H1 (cell line): ENCODE data around the gene JAKMIP2. TPM values are rescaled to one million over a fixed set of nuclear protein-coding genes. Genes with fewer than 3 reads are reported as not detected.

Experiments used
- CTCF ChIA-PET: fragments of 300-600 bp; sonication (Branson Sonifier 250); formaldehyde crosslinking; loops from one replicate; lab custom pipeline; 2021; ENCODE audit not compliant: partially characterized antibody; lab: Charles Lee
- POLR2A ChIA-PET: fragments of 300-600 bp; sonication (Branson Sonifier 250); formaldehyde crosslinking; loops from one replicate; lab custom pipeline; 2021; ENCODE audit warnings: inconsistent platforms; ENCODE audit not compliant: partially characterized antibody; lab: Charles Lee
- DNase-seq, 2 experiments: peaks; one replicate each; pipeline versions ENCODE4 v3.0.0 to v3.0.0-alpha.2; 2010 to 2022; ENCODE audit warnings: low spot score in 2 of 2, low read depth in 1 of 2, mixed read lengths in 1 of 2
- FAIRE-seq: peaks from 2 replicates; lab custom pipeline; 2011; peaks lifted over from hg19 to GRCh38; lab: Jason Lieb, UNC
- H2AFZ ChIP-seq: 2 replicates; pipeline ENCODE4 v1.8.1; 2012; ENCODE audit warnings: low read length, inconsistent platforms
- H2AK5ac ChIP-seq: 2 replicates; pipeline ENCODE4 v1.6.1; 2013; ENCODE audit warnings: low read depth, low read length
- H2BK120ac ChIP-seq: replicated peaks from 2 replicates; pipeline ENCODE3; 2013; ENCODE audit warnings: low read depth, low read length, inconsistent platforms
- H2BK12ac ChIP-seq: 2 replicates; pipeline ENCODE4 v1.6.1; 2013; ENCODE audit warnings: low read depth, low read length
- H2BK15ac ChIP-seq: 2 replicates; pipeline ENCODE4 v1.6.1; 2013; ENCODE audit warnings: low read length
- H2BK20ac ChIP-seq: 2 replicates; pipeline ENCODE4 v1.6.1; 2013; ENCODE audit warnings: low read length
- H2BK5ac ChIP-seq: 2 replicates; pipeline ENCODE4 v1.6.1; 2013; ENCODE audit warnings: low read depth, low read length
- H3K14ac ChIP-seq: 2 replicates; pipeline ENCODE4 v1.6.1; 2013; ENCODE audit warnings: inconsistent platforms; ENCODE audit not compliant: insufficient read length
- H3K18ac ChIP-seq: 2 replicates; pipeline ENCODE4 v1.6.1; 2013; ENCODE audit warnings: low read length; ENCODE audit errors: extremely low read depth
- H3K23ac ChIP-seq: 2 replicates; pipeline ENCODE4 v1.6.1; 2013; ENCODE audit warnings: inconsistent platforms; ENCODE audit not compliant: insufficient read length
- H3K23me2 ChIP-seq: 2 replicates; pipeline ENCODE4 v1.6.1; 2013; ENCODE audit warnings: low read depth, low read length
- H3K27ac ChIP-seq: 2 replicates; pipeline ENCODE4 v1.6.1; 2011; ENCODE audit warnings: low read depth, low read length, inconsistent platforms
- H3K27me3 ChIP-seq, 4 experiments: replicated peaks in 1 of 4; 1 replicate in 1 of 4; 2 replicates in 3 of 4; pipeline versions ENCODE4 v1.6.1 to v1.8.1; 2011 to 2013; ENCODE audit warnings: low read length in 3 of 4, mild to moderate bottlenecking in 3 of 4, inconsistent platforms in 2 of 4, mixed read lengths in 2 of 4, moderate library complexity in 1 of 4; ENCODE audit not compliant: control insufficient read depth in 3 of 4, insufficient read depth in 3 of 4; ENCODE audit errors: extremely low read depth in 1 of 4
- H3K36me3 ChIP-seq, 4 experiments: 2 replicates each; pipeline versions ENCODE4 v1.6.1 to v1.8.1; 2011 to 2013; ENCODE audit warnings: mild to moderate bottlenecking in 4 of 4, low read length in 3 of 4, moderate library complexity in 2 of 4, control low read depth in 1 of 4, inconsistent platforms in 1 of 4; ENCODE audit not compliant: insufficient read depth in 4 of 4, control insufficient read depth in 2 of 4
- H3K4ac ChIP-seq: replicated peaks from 2 replicates; pipeline ENCODE3; 2013; ENCODE audit warnings: low read length, low read depth, mixed read lengths, inconsistent platforms; ENCODE audit not compliant: insufficient read length
- H3K4me1 ChIP-seq, 4 experiments: replicated peaks in 1 of 4; 1 replicate in 1 of 4; 2 replicates in 3 of 4; pipeline versions ENCODE4 v1.6.1 to v1.8.1; 2011 to 2013; ENCODE audit warnings: low read length in 3 of 4, inconsistent platforms in 2 of 4, mixed read lengths in 1 of 4; ENCODE audit not compliant: insufficient read depth in 4 of 4, control insufficient read depth in 3 of 4
- H3K4me2 ChIP-seq, 2 experiments: 2 replicates each; pipeline versions ENCODE4 v1.6.1 to v1.8.1; 2011 to 2013; ENCODE audit warnings: low read depth in 2 of 2, low read length in 2 of 2, control low read depth in 1 of 2, inconsistent platforms in 1 of 2, mild to moderate bottlenecking in 1 of 2; ENCODE audit not compliant: insufficient read depth in 1 of 2
- H3K4me3 ChIP-seq, 4 experiments: fragments of 200-600, 300-600 bp in 1 of 4; sonication (generic), shearing (Covaris generic), sonication (Bioruptor Twin) in 1 of 4; 2 replicates each; pipeline versions ENCODE4 v1.5.1 to v1.8.1; 2011 to 2016; ENCODE audit warnings: low read length in 4 of 4, low read depth in 3 of 4, control low read depth in 2 of 4, inconsistent platforms in 2 of 4, mild to moderate bottlenecking in 2 of 4, mixed read lengths in 1 of 4, moderate library complexity in 1 of 4; ENCODE audit not compliant: insufficient read depth in 2 of 4; ENCODE audit errors: extremely low read depth in 1 of 4
- H3K56ac ChIP-seq: replicated peaks from 2 replicates; pipeline ENCODE3; 2013; ENCODE audit warnings: low read depth, mild to moderate bottlenecking, mixed read lengths, low read length, inconsistent platforms; ENCODE audit not compliant: insufficient read length
- H3K79me1 ChIP-seq: 2 replicates; pipeline ENCODE4 v1.6.1; 2013; ENCODE audit warnings: low read depth, low read length, control low read depth
- H3K79me2 ChIP-seq, 2 experiments: 2 replicates each; pipeline versions ENCODE4 v1.6.1 to v1.8.1; 2012 to 2013; ENCODE audit warnings: low read length in 2 of 2, mild to moderate bottlenecking in 2 of 2, inconsistent platforms in 1 of 2; ENCODE audit not compliant: insufficient read depth in 2 of 2, control insufficient read depth in 1 of 2
- H3K9ac ChIP-seq, 4 experiments: replicated peaks in 1 of 4; 1 replicate in 1 of 4; 2 replicates in 3 of 4; pipeline versions ENCODE4 v1.6.1 to v1.8.1; 2011 to 2013; ENCODE audit warnings: low read depth in 3 of 4, low read length in 3 of 4, control low read depth in 2 of 4, mild to moderate bottlenecking in 2 of 4, moderate library complexity in 2 of 4, inconsistent platforms in 1 of 4; ENCODE audit errors: extremely low read depth in 1 of 4
- H3K9me3 ChIP-seq, 2 experiments: 2 replicates each; pipeline versions ENCODE4 v1.6.1 to v1.8.1; 2012 to 2013; ENCODE audit warnings: mild to moderate bottlenecking in 2 of 2, moderate library complexity in 2 of 2, control low read depth in 1 of 2, inconsistent platforms in 1 of 2, low read depth in 1 of 2, low read length in 1 of 2, mixed read lengths in 1 of 2; ENCODE audit not compliant: insufficient read depth in 2 of 2
- H4K20me1 ChIP-seq, 2 experiments: replicated peaks in 1 of 2; 2 replicates each; pipeline versions ENCODE3 to v1.8.1; 2011 to 2013; ENCODE audit warnings: inconsistent platforms in 2 of 2, low read length in 2 of 2, mild to moderate bottlenecking in 1 of 2; ENCODE audit not compliant: insufficient read depth in 2 of 2, control insufficient read depth in 1 of 2
- H4K5ac ChIP-seq: 2 replicates; pipeline ENCODE4 v1.6.1; 2013; ENCODE audit warnings: low read length, low read depth, mixed read lengths, inconsistent platforms; ENCODE audit not compliant: insufficient read length
- H4K8ac ChIP-seq: 2 replicates; pipeline ENCODE4 v1.8.0; 2013; ENCODE audit warnings: mild to moderate bottlenecking, moderate library complexity, low read length, inconsistent platforms; ENCODE audit not compliant: insufficient read depth; ENCODE audit errors: extremely low read depth
- H4K91ac ChIP-seq: replicated peaks from 2 replicates; pipeline ENCODE3; 2013; ENCODE audit warnings: low read length, mixed read lengths, inconsistent platforms; ENCODE audit not compliant: insufficient read length
- CHD2 ChIP-seq: IDR thresholded peaks from 2 replicates; pipeline ENCODE4 v1.6.1; 2012; ENCODE audit warnings: low read length, improper control_type of control experiment
- EZH2 ChIP-seq: fragments of 200-600 bp; sonication (generic); IDR thresholded peaks from 2 replicates; pipeline ENCODE4 v1.7.1; 2012; ENCODE audit warnings: low read depth, mild to moderate bottlenecking, moderate library complexity, low read length, inconsistent platforms; ENCODE audit not compliant: severe bottlenecking
- FOSL1 ChIP-seq: IDR thresholded peaks from 2 replicates; pipeline ENCODE4 v1.6.1; 2011; ENCODE audit warnings: mild to moderate bottlenecking, low read depth, low read length, moderate library complexity; ENCODE audit not compliant: insufficient read depth
- JUND ChIP-seq: IDR thresholded peaks from 2 replicates; pipeline ENCODE4 v1.6.1; 2011; ENCODE audit warnings: mild to moderate bottlenecking, improper control_type of control experiment, low read length
- KDM1A ChIP-seq: fragments of 200-600, 300-600 bp; sonication (generic); IDR thresholded peaks from 2 replicates; pipeline ENCODE4 v1.7.1; 2016; ENCODE audit warnings: mild to moderate bottlenecking, low read length, borderline replicate concordance
- KDM4A ChIP-seq: IDR thresholded peaks from one replicate; pipeline ENCODE4 v1.7.1; 2012; ENCODE audit warnings: low read depth, mild to moderate bottlenecking, moderate library complexity, low read length, inconsistent platforms; ENCODE audit not compliant: severe bottlenecking
- KDM5A ChIP-seq: fragments of 200-600 bp; IDR thresholded peaks from 2 replicates; pipeline ENCODE4 v1.7.1; 2012; ENCODE audit warnings: mild to moderate bottlenecking, low read length, inconsistent platforms, mixed read lengths
- NRF1 ChIP-seq: IDR thresholded peaks from 2 replicates; pipeline ENCODE4 v1.6.1; 2011; ENCODE audit warnings: mild to moderate bottlenecking, low read depth, low read length, improper control_type of control experiment
- PHF8 ChIP-seq: fragments of 200-600 bp; sonication (generic); conservative IDR thresholded peaks from 2 replicates; pipeline ENCODE4 v1.7.1; 2012; ENCODE audit warnings: low read depth, mild to moderate bottlenecking, inconsistent platforms, low read length, moderate library complexity
- RNF2 ChIP-seq: fragments of 200-900, 300-1000 bp; sonication (generic); IDR thresholded peaks from 2 replicates; pipeline ENCODE4 v1.7.1; 2016; ENCODE audit warnings: borderline replicate concordance, low read depth, mild to moderate bottlenecking, antibody characterized with exemption, low read length; ENCODE audit not compliant: poor library complexity, severe bottlenecking; ENCODE audit errors: missing control alignments
- SIN3A ChIP-seq, 2 experiments: IDR thresholded peaks in 1 of 2; conservative IDR thresholded peaks in 1 of 2; 2 replicates each; pipeline ENCODE4 v1.6.1; 2011 to 2012; ENCODE audit warnings: low read length in 2 of 2, improper control_type of control experiment in 1 of 2, low read depth in 1 of 2, mild to moderate bottlenecking in 1 of 2
- WGBS, 2 experiments: shearing (Covaris generic) in 1 of 2; methylation state at CpG; one replicate each; pipeline versions ENCODE4 v1.1.6 to v1.1.7; 2013 to 2015; ENCODE audit warnings: low lambda C conversion rate in 2 of 2, mixed read lengths in 2 of 2, inconsistent platforms in 1 of 2, low coverage in 1 of 2, missing lambda C conversion rate in 1 of 2; ENCODE audit not compliant: insufficient replicate concordance in 2 of 2, insufficient coverage in 1 of 2, insufficient read length in 1 of 2; ENCODE audit errors: extremely low coverage in 1 of 2, missing lambda C conversion rate in 1 of 2; 5-methylcytosine and 5-hydroxymethylcytosine counted together
- polyA plus RNA-seq, 7 experiments: library from polyadenylated mRNA; depleted of rRNA in 3 of 7; stranded (reverse) in 5 of 7; unstranded in 2 of 7; fragments of >200 nt in 5 of 7; fragments of 200-250 nt in 2 of 7; gene quantifications; 1 replicate in 5 of 7; 2 replicates in 1 of 7; 4 replicates in 1 of 7; pipeline versions ENCODE4 v1.2.1 to v1.2.3, GENCODE V29; 2011 to 2013; ENCODE audit warnings: missing spikeins in 2 of 7, mixed read lengths in 2 of 7
- total RNA-seq: library from RNA; stranded (reverse); fragmentation: NEBNext Ultra II Directional; extraction: Animal tissue kit (Norgen Biotek cat#: 25700); gene quantifications from 2 replicates; pipeline ENCODE4 v1.2.1, GENCODE V29; 2021

Gene JAKMIP2
- total and polyA plus RNA-seq, 2 of the 8 experiments (the other 6 are each of a cell fraction or from before 2014, with no cell fraction given) = 2.4 to 13.6 TPM

GRCh38 chr5:147734894-147735293, 47.6 kb downstream of the JAKMIP2 start:
- Histone ChIP-seq H3K79me2 (peaks cover 0 to 6% of the 10 kb centered on the region in 2 experiments; a peak in 1 of 4 replicates), H3K4me1 (peaks cover 0 to 1% (median 0%) of the 10 kb centered on the region in 4 experiments; a peak in 3 of 7 replicates), H3K23ac (no peak overlapping the region), H3K36me3 (no peaks in the 10 kb centered on the region; a peak in 1 of 8 replicates), H2BK20ac (no peak overlapping the region), H2BK5ac (no peak overlapping the region), H4K8ac (no peak overlapping the region), H3K9ac (no peak overlapping the region), H3K4me3 (no peak overlapping the region), H3K4ac (no peak overlapping the region), H2BK12ac (no peak overlapping the region), H3K18ac (no peak overlapping the region), H4K20me1 (peaks cover 0 to 4% of the 10 kb centered on the region in 2 experiments), H3K56ac (no peak overlapping the region), H2AK5ac (no peak overlapping the region), H4K91ac (no peak overlapping the region), H3K27ac (no peak overlapping the region), H2BK15ac (no peak overlapping the region), H3K14ac (no peak overlapping the region), H3K23me2 (no peaks in the 10 kb centered on the region), H3K4me2 (no peak overlapping the region), H3K79me1 (no peaks in the 10 kb centered on the region), H3K27me3 (no peaks in the 10 kb centered on the region), H2AFZ (no peak overlapping the region), H4K5ac (no peak overlapping the region), H3K9me3 (no peaks in the 10 kb centered on the region), H2BK120ac (no peak overlapping the region)
- ChIA-PET POLR2A (interaction anchor here (0.7 to 1.7 kb wide), 2 partner anchors 14 to 20 kb away, joined by 3 to 5 read pairs; no protein-coding TSS in a partner anchor), CTCF (interaction anchor here (0.7 to 1.4 kb wide), 4 partner anchors 8 to 88 kb away, joined by 3 to 6 read pairs (median 4); no protein-coding TSS in a partner anchor)
- TF ChIP-seq JUND (no peak), KDM4A (no peak), RNF2 (no peak), EZH2 (no peak), NRF1 (no peak), KDM1A (no peak), KDM5A (no peak), SIN3A (conservative IDR thresholded peaks at IDR 0.05 in 1 of 2, IDR thresholded peaks at IDR 0.05 in 1 of 2; ENCODE audit: low read depth in 1 of 2, low read length in 2 of 2) (no peak), CHD2 (no peak), FOSL1 (no peak), PHF8 (no peak)
- WGBS, 2 experiments = 81% methylated on average over 4 of the region's 4 CpGs; no CpG with 5 or more reads in 1 of the 2 experiments
- DNase-seq = no peak
- no peak for FAIRE-seq
